ENCODE measurements around the gene RAB23. TPM values are rescaled to one million over a fixed set of nuclear protein-coding genes. Genes with fewer than 3 reads are reported as not detected.
A peak's percentile ranks its signal among the peaks of the same experiment; 100 is the strongest.

The RAB23 gene
- polyA plus RNA-seq, 3 donors = 0.16 to 0.46 (median 0.25) TPM

DNA sequence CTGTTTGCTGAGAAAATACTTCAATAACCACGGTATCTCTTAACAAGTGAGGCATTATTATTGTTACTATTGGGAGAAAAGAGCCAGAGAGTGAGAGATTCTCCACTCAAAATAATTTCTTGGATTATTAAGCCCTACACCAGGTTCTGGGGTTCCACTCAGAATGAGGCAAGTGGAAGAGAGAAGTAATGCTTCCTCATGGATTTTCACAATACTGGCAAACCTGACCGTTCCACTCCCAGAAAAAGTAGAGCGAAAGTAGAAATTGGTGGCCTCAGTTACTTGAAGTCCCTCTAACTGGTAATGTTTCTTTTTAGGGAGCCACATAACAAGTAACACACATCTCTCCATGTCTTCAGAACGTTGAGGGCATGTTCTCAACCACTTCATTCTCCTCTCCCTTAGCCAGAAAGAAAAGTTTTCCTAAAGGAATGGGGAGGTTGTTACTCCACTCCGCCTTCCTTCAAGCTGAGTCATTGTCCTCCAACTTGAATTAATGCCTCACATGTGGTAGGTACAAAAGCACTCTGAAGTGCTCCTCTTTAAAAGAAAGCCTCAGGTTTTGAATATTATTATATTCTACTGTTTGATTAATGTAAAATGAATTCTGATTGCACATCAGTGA is 48.1 kb downstream of the RAB23 start:
- peaks cover 20% of the 10 kb centered on the region for H3K4me1 Mint-ChIP-seq
- H3K4me2 ChIP-seq (replicated peaks; ENCODE audit: extremely low read depth, low read length, poor library complexity, severe bottlenecking) = peak overlapping the region; percentile 88
- H3K27ac ChIP-seq (ENCODE audit: low read depth in 1 of 2, low read length in 2 of 2) = no peak overlapping the region
- DNase-seq = no peak
- no CpG with 5 or more reads among the region's 5 CpGs for WGBS (ENCODE audit: insufficient coverage)
- H3K4me1 ChIP-seq (ENCODE audit: control insufficient read depth in 1 of 2, insufficient read depth in 2 of 2, low read length in 2 of 2) = peaks cover 8 to 15% of the 10 kb centered on the region in 2 donors
- TF ChIP-seq, protein P1, sequence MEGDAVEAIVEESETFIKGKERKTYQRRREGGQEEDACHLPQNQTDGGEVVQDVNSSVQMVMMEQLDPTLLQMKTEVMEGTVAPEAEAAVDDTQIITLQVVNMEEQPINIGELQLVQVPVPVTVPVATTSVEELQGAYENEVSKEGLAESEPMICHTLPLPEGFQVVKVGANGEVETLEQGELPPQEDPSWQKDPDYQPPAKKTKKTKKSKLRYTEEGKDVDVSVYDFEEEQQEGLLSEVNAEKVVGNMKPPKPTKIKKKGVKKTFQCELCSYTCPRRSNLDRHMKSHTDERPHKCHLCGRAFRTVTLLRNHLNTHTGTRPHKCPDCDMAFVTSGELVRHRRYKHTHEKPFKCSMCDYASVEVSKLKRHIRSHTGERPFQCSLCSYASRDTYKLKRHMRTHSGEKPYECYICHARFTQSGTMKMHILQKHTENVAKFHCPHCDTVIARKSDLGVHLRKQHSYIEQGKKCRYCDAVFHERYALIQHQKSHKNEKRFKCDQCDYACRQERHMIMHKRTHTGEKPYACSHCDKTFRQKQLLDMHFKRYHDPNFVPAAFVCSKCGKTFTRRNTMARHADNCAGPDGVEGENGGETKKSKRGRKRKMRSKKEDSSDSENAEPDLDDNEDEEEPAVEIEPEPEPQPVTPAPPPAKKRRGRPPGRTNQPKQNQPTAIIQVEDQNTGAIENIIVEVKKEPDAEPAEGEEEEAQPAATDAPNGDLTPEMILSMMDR (IDR thresholded peaks at IDR 0.05) = no peak
- H2AFZ ChIP-seq (ENCODE audit: insufficient read depth, low read depth, low read length, poor library complexity, severe bottlenecking) = no peak overlapping the region
- H3K27me3 Mint-ChIP-seq (ENCODE audit: low read depth in 3 of 3) = peaks cover 6 to 10% (median 7%) of the 10 kb centered on the region in 3 donors
- H3K27ac Mint-ChIP-seq = no peak overlapping the region
- intact Hi-C loops (cut with micrococcal nuclease) = no loop called here
- H4K20me1 ChIP-seq (ENCODE audit: insufficient read depth, low read length) = no peaks in the 10 kb centered on the region
- no peak overlapping the region for H3K9ac ChIP-seq (ENCODE audit: insufficient read depth, low read length, poor library complexity, severe bottlenecking)
- H3K79me2 ChIP-seq (ENCODE audit: insufficient read depth, low read length) = peaks cover 8% of the 10 kb centered on the region
- no peaks in the 10 kb centered on the region for H3K36me3 ChIP-seq (replicated peaks in 1 of 2; ENCODE audit: control insufficient read depth in 1 of 2, insufficient read depth in 2 of 2, low read length in 2 of 2)
- H3K4me3 ChIP-seq (replicated peaks in 1 of 3; ENCODE audit: low read depth in 2 of 3, low read length in 3 of 3) = peak overlapping the region in 1 of 3 experiments; percentile 82
- H3K27me3 ChIP-seq (ENCODE audit: control insufficient read depth in 2 of 2, insufficient read depth in 2 of 2, low read length in 2 of 2) = peaks cover 4 to 12% of the 10 kb centered on the region in 2 donors
- no peaks in the 10 kb centered on the region for H3K9me3 ChIP-seq (replicated peaks in 1 of 2; ENCODE audit: control insufficient read depth in 1 of 2, insufficient read depth in 1 of 2, low read length in 2 of 2)
- H3K36me3 Mint-ChIP-seq = peaks cover 0 to 3% of the 10 kb centered on the region in 2 donors
- no peak overlapping the region for H3K4me3 Mint-ChIP-seq
- peaks cover 0 to 1% (median 0%) of the 10 kb centered on the region in 7 donors for H3K9me3 Mint-ChIP-seq

DNA sequence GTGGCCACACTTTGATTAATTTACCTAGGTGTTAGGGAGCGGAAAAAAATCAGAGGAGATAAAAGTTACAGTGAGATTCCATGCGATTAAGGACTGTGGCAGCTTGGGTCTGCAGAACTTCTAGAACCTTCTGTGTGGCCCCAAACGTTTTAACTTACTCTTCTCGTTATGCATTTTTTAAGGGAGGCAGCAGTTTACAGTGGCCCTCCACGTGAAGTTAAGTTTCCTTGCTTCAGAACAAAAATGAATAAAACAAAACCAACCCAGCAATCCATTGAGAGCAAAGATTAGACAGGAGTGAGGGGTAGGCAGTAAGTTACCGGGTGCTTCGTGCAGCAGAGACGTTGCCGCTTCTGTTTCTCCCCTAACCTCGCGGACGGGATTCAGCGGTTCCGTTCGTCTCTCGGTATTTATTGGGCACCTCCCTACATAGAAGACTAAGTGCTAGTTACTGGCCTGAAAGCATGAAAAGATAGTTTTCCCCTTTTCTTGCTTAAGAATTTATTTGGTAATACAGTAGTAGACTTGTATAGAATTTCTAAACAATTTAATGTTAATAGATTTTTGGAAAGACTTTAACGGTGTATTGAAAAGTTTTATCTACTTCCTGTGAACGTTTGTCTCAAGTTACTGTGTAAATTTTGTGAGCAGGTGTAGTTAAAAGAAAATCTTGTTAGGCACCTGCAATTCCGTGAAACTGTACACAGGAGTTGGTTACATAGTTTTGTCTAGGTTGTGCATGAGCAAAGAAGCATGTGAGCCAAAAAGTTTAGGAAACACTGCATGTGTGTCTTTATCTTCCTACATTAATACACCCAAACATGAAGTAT is 48.8 kb downstream of the RAB23 start:
- peaks cover 0 to 1% (median 0%) of the 10 kb centered on the region in 7 donors for H3K9me3 Mint-ChIP-seq
- DNase-seq = peak in 2 of 3 donors; percentile 6 to 8
- H3K27ac Mint-ChIP-seq = peak overlapping the region in 2 of 7 donors; percentile 41 to 79
- H3K9ac ChIP-seq (ENCODE audit: insufficient read depth, low read length, poor library complexity, severe bottlenecking) = peak overlapping the region; percentile 67
- peak overlapping the region; percentile 91 for H2AFZ ChIP-seq (ENCODE audit: insufficient read depth, low read depth, low read length, poor library complexity, severe bottlenecking)
- H3K4me3 ChIP-seq (replicated peaks in 1 of 3; ENCODE audit: low read depth in 2 of 3, low read length in 3 of 3) = peak overlapping the region; percentile 48 to 82 (median 50)
- H3K36me3 ChIP-seq (replicated peaks in 1 of 2; ENCODE audit: control insufficient read depth in 1 of 2, insufficient read depth in 2 of 2, low read length in 2 of 2) = peaks cover 0 to under 1% of the 10 kb centered on the region in 2 donors
- peak overlapping the region; percentile 88 for H3K4me2 ChIP-seq (replicated peaks; ENCODE audit: extremely low read depth, low read length, poor library complexity, severe bottlenecking)
- H3K36me3 Mint-ChIP-seq = peaks cover 1 to 4% of the 10 kb centered on the region in 2 donors
- TF ChIP-seq, protein P1 (IDR thresholded peaks at IDR 0.05) = no peak
- H4K20me1 ChIP-seq (ENCODE audit: insufficient read depth, low read length) = no peaks in the 10 kb centered on the region
- H3K9me3 ChIP-seq (replicated peaks in 1 of 2; ENCODE audit: control insufficient read depth in 1 of 2, insufficient read depth in 1 of 2, low read length in 2 of 2) = no peaks in the 10 kb centered on the region
- peaks cover 20% of the 10 kb centered on the region for H3K4me1 Mint-ChIP-seq
- peak overlapping the region; percentile 88 to 96 for H3K4me3 Mint-ChIP-seq
- H3K4me1 ChIP-seq (ENCODE audit: control insufficient read depth in 1 of 2, insufficient read depth in 2 of 2, low read length in 2 of 2) = peaks cover 8 to 15% of the 10 kb centered on the region in 2 donors
- intact Hi-C loops (cut with micrococcal nuclease) = no loop called here
- H3K27ac ChIP-seq (ENCODE audit: low read depth in 1 of 2, low read length in 2 of 2) = no peak overlapping the region
- peaks cover 8% of the 10 kb centered on the region for H3K79me2 ChIP-seq (ENCODE audit: insufficient read depth, low read length)
- 10% methylated on average over 6 of the region's 19 CpGs for WGBS (ENCODE audit: insufficient coverage)
- peaks cover 6 to 10% (median 7%) of the 10 kb centered on the region in 3 donors for H3K27me3 Mint-ChIP-seq (ENCODE audit: low read depth in 3 of 3)
- H3K27me3 ChIP-seq (ENCODE audit: control insufficient read depth in 2 of 2, insufficient read depth in 2 of 2, low read length in 2 of 2) = peaks cover 4 to 12% of the 10 kb centered on the region in 2 donors

Measured in CD14-positive monocyte (primary cell).